Gastroesophageal sphincter (tissue), 4 donors: ENCODE measurements around the gene SERPINE3. TPM values are rescaled to one million over a fixed set of nuclear protein-coding genes. Genes with fewer than 3 reads are reported as not detected.

Experiments used
- ATAC-seq: fragments of 150-250 bp; one replicate; pipeline ENCODE4 v1.9.1; 2016; ENCODE audit warnings: mild to moderate bottlenecking, moderate library complexity
- H3K27ac ChIP-seq, 4 donors: fragments of 200-600 bp; sonication (generic) in 3 of 4; 1 replicate in 3 of 4; 2 replicates in 1 of 4; pipeline ENCODE4 v1.5.1; 2016 to 2019
- H3K27me3 ChIP-seq: fragments of 200-600 bp; sonication (generic); one replicate; pipeline ENCODE4 v1.5.1; 2019
- H3K36me3 ChIP-seq, 2 donors: fragments of 200-600 bp; sonication (generic); one replicate each; pipeline ENCODE4 v1.5.1; 2019; ENCODE audit warnings: control low read depth in 1 of 2
- H3K4me1 ChIP-seq, 3 donors: fragments of 200-600 bp; sonication (generic); 1 replicate in 2 of 3; 2 replicates in 1 of 3; pipeline ENCODE4 v1.5.1; 2016 to 2019; ENCODE audit warnings: control low read depth in 2 of 3
- H3K4me3 ChIP-seq, 2 donors: fragments of 200-600 bp; sonication (generic); one replicate each; pipeline ENCODE4 v1.5.1; 2019; ENCODE audit warnings: mild to moderate bottlenecking in 1 of 2, moderate library complexity in 1 of 2
- H3K9me3 ChIP-seq, 3 donors: fragments of 200-600 bp; sonication (generic); one replicate each; pipeline ENCODE4 v1.5.1; 2017 to 2019; ENCODE audit warnings: control low read depth in 2 of 3
- CTCF ChIP-seq, 4 experiments: fragments of 200-600 bp in 2 of 4; fragments of 450-650 bp in 2 of 4; sonication (generic) in 1 of 4; IDR thresholded peaks; one replicate each; pipeline ENCODE4 v1.5.1; 2017 to 2019; ENCODE audit warnings: antibody characterized with exemption in 4 of 4, mild to moderate bottlenecking in 2 of 4, moderate library complexity in 2 of 4
- EP300 ChIP-seq: sonication (generic); formaldehyde crosslinking; IDR thresholded peaks from one replicate; pipeline ENCODE4 v1.6.1; 2017; ENCODE audit warnings: antibody characterized with exemption, mild to moderate bottlenecking
- POLR2A ChIP-seq, 2 donors: fragments of 450-650 bp; IDR thresholded peaks; one replicate each; pipeline ENCODE4 v1.6.1; 2017; ENCODE audit warnings: antibody characterized with exemption in 2 of 2, mild to moderate bottlenecking in 2 of 2, moderate library complexity in 1 of 2
- POLR2AphosphoS5 ChIP-seq: sonication (generic); formaldehyde crosslinking; IDR thresholded peaks from one replicate; pipeline ENCODE4 v1.6.1; 2017; ENCODE audit warnings: antibody characterized with exemption
- WGBS, 2 donors: methylation state at CpG; one replicate each; pipeline ENCODE4 v1.1.5; 2018; ENCODE audit warnings: low coverage in 1 of 2; 5-methylcytosine and 5-hydroxymethylcytosine counted together
- total RNA-seq, 4 donors: library from RNA; depleted of rRNA; stranded (reverse); fragments of >200 nt; gene quantifications; one replicate each; pipeline ENCODE4 v1.1.0, GENCODE V29; 2016

The SERPINE3 gene
- total RNA-seq, 4 donors from 2014 or later, result 0.78 TPM; not detected in 3

- Histone ChIP-seq H3K4me3 (no peak overlapping the region), H3K36me3 (no peaks in the 10 kb centered on the region), H3K4me1 (no peaks in the 10 kb centered on the region), H3K27me3 (no peaks in the 10 kb centered on the region), H3K27ac (no peak overlapping the region), H3K9me3 (no peaks in the 10 kb centered on the region)
- ATAC-seq, result no peak
- WGBS, 2 donors, result 69 to 70% methylated on average over 4 of the region's 6 CpGs
- TF ChIP-seq EP300 (no peak), CTCF (IDR thresholded peaks at IDR 0.05) (no peak), POLR2AphosphoS5 (no peak), POLR2A (IDR thresholded peaks at IDR 0.05) (no peak)
Measured at GRCh38 chr13:51331354-51331861, 8.1 kb upstream of the SERPINE3 start.

GRCh38 chr13:51332566-51333361 is 6.7 kb upstream of the SERPINE3 start:
- Histone ChIP-seq H3K4me1 (no peaks in the 10 kb centered on the region), H3K36me3 (no peaks in the 10 kb centered on the region), H3K27ac (no peak overlapping the region), H3K27me3 (no peaks in the 10 kb centered on the region), H3K4me3 (no peak overlapping the region), H3K9me3 (no peaks in the 10 kb centered on the region)
- WGBS, 2 donors, result 79 to 82% methylated on average over 2 of the region's 2 CpGs
- TF ChIP-seq POLR2A (IDR thresholded peaks at IDR 0.05) (no peak), POLR2AphosphoS5 (no peak), EP300 (no peak), CTCF (IDR thresholded peaks at IDR 0.05) (no peak)
- ATAC-seq, result no peak

- Histone ChIP-seq H3K36me3 (no peaks in the 10 kb centered on the region), H3K27ac (no peak overlapping the region), H3K9me3 (no peaks in the 10 kb centered on the region), H3K27me3 (no peaks in the 10 kb centered on the region), H3K4me3 (no peak overlapping the region), H3K4me1 (no peaks in the 10 kb centered on the region)
- TF ChIP-seq CTCF (IDR thresholded peaks at IDR 0.05) (no peak), POLR2A (IDR thresholded peaks at IDR 0.05) (no peak), EP300 (no peak), POLR2AphosphoS5 (no peak)
- ATAC-seq, result no peak
Measured at GRCh38 chr13:51333421-51333820, 6.1 kb upstream of the SERPINE3 start.

GRCh38 chr13:51333826-51334225 is 5.7 kb upstream of the SERPINE3 start:
- ATAC-seq, result no peak
- Histone ChIP-seq H3K9me3 (no peaks in the 10 kb centered on the region), H3K4me1 (no peaks in the 10 kb centered on the region)

More at GRCh38 chr13:51333826-51334225, 5.7 kb upstream of the SERPINE3 start:
- no peaks in the 10 kb centered on the region for H3K27me3 ChIP-seq
- no peak overlapping the region for H3K4me3 ChIP-seq
- no peak overlapping the region for H3K27ac ChIP-seq
- no peaks in the 10 kb centered on the region for H3K36me3 ChIP-seq
- no peak for TF ChIP-seq EP300
- no peak for TF ChIP-seq CTCF (IDR thresholded peaks at IDR 0.05)
- TF ChIP-seq POLR2AphosphoS5, result no peak
- TF ChIP-seq POLR2A (IDR thresholded peaks at IDR 0.05), result no peak
